ENCODE data around the gene MEPE.

Gene MEPE

GRCh38 chr4:87862236-87862635 lies 29.5 kb downstream of the MEPE start:
- no peak for DNase-seq (ENCODE audit: low read depth)
- no peak overlapping the region for H3K4me3 ChIP-seq (ENCODE audit: low read length)
- TF ChIP-seq CTCF (conservative IDR thresholded peaks at IDR 0.05; ENCODE audit: low read length): no peak

GRCh38 chr4:87863486-87863885 lies 30.7 kb downstream of the MEPE start:
- no peak for DNase-seq (ENCODE audit: low read depth)
- no peak overlapping the region for H3K4me3 ChIP-seq (ENCODE audit: low read length)
- TF ChIP-seq CTCF (conservative IDR thresholded peaks at IDR 0.05; ENCODE audit: low read length): no peak

- TF ChIP-seq CTCF (conservative IDR thresholded peaks at IDR 0.05; ENCODE audit: low read length): no peak
Measured at GRCh38 chr4:87864321-87864720, 31.6 kb downstream of the MEPE start.

GRCh38 chr4:87865288-87865687 lies 32.5 kb downstream of the MEPE start:
- TF ChIP-seq CTCF (conservative IDR thresholded peaks at IDR 0.05; ENCODE audit: low read length): no peak
- no peak overlapping the region for H3K4me3 ChIP-seq (ENCODE audit: low read length)
- DNase-seq (ENCODE audit: low read depth): no peak

More at GRCh38 chr4:87864321-87864720, 31.6 kb downstream of the MEPE start:
- DNase-seq (ENCODE audit: low read depth): no peak
- H3K4me3 ChIP-seq (ENCODE audit: low read length): no peak overlapping the region

- TF ChIP-seq CTCF (conservative IDR thresholded peaks at IDR 0.05; ENCODE audit: low read length): no peak
- H3K4me3 ChIP-seq (ENCODE audit: low read length): no peak overlapping the region
- DNase-seq (ENCODE audit: low read depth): peak; percentile 48
Measured at GRCh38 chr4:87865960-87866598, 33.3 kb downstream of the MEPE start.

GRCh38 chr4:87868522-87868921 lies 35.8 kb downstream of the MEPE start:
- TF ChIP-seq CTCF (conservative IDR thresholded peaks at IDR 0.05; ENCODE audit: low read length): no peak
- no peak for DNase-seq (ENCODE audit: low read depth)
- H3K4me3 ChIP-seq (ENCODE audit: low read length): no peak overlapping the region

- no peak for TF ChIP-seq CTCF (conservative IDR thresholded peaks at IDR 0.05; ENCODE audit: low read length)
- DNase-seq (ENCODE audit: low read depth): no peak
- H3K4me3 ChIP-seq (ENCODE audit: low read length): no peak overlapping the region
Measured at GRCh38 chr4:87872028-87872427, 39.3 kb downstream of the MEPE start.
